ENCODE measurements around the gene BBOF1. TPM values are rescaled to one million over a fixed set of nuclear protein-coding genes. Genes with fewer than 3 reads are reported as not detected.
A peak's percentile ranks its signal among the peaks of the same experiment; 100 is the strongest.

Gene BBOF1
- total and polyA plus RNA-seq, 2 of the 4 experiments (the other 2 are of a cell fraction): 1.6 TPM

GRCh38 chr14:74084277-74085046 lies 65.3 kb downstream of the BBOF1 start, which contains the start of the genes ALDH6A1 and LIN52 (continued):
- peak; percentile 58; the same call in 1 of the 2 replicates for TF ChIP-seq MXI1 (IDR thresholded peaks at IDR 0.05; ENCODE audit: borderline replicate concordance, low read depth, low read length)
- TF ChIP-seq FOS (IDR thresholded peaks at IDR 0.05; ENCODE audit: low read depth, low read length): peak; percentile 6; the same call in 1 of the 2 replicates

GRCh38 chr14:74085047-74085637 lies 66.0 kb downstream of the BBOF1 start:
- Histone ChIP-seq H2BK15ac (ENCODE audit: low read depth, low read length) (no peak overlapping the region), H3K9me3 (ENCODE audit: control insufficient read depth, insufficient read depth, low read length) (no peaks in the 10 kb centered on the region), H3K4me2 (ENCODE audit: low read depth, low read length) (peak overlapping the region; percentile 96), H3K9me1 (ENCODE audit: insufficient read depth, low read length) (no peaks in the 10 kb centered on the region), H3K9ac (ENCODE audit: low read depth, low read length) (peak overlapping the region; percentile 58), H2AK5ac (ENCODE audit: low read depth, low read length) (peak overlapping the region; percentile 45; the same call in 1 of the 2 replicates), H2BK120ac (ENCODE audit: low read depth, low read length) (peak overlapping the region; percentile 9; the same call in 1 of the 2 replicates), H3K4me1 (ENCODE audit: control insufficient read depth, insufficient read depth, low read length) (peaks cover 2% of the 10 kb centered on the region), H2BK20ac (ENCODE audit: low read depth, low read length) (no peak overlapping the region), H3K27ac (ENCODE audit: insufficient read depth, low read length) (peak overlapping the region; percentile 48), H3K79me1 (ENCODE audit: low read depth in 1 of 2, low read length in 2 of 2) (peaks cover 11 to 40% of the 10 kb centered on the region in 2 experiments), H2AK9ac (replicated peaks; ENCODE audit: low read depth, low read length, poor library complexity) (peak overlapping the region; percentile 94), H3K36me3 (ENCODE audit: control insufficient read depth, insufficient read depth, low read length) (no peaks in the 10 kb centered on the region), H3K4me3 (ENCODE audit: insufficient read depth, low read depth, low read length) (peak overlapping the region; percentile 73), H3K23ac (ENCODE audit: low read depth, low read length) (peak overlapping the region; percentile 70), H3K27me3 (ENCODE audit: control insufficient read depth, insufficient read depth, low read length) (no peaks in the 10 kb centered on the region), H3K4ac (ENCODE audit: low read depth, low read length) (peak overlapping the region; percentile 61), H2AFZ (replicated peaks; ENCODE audit: low read length, poor library complexity) (peak overlapping the region; percentile 99), H3K56ac (ENCODE audit: extremely low read depth, insufficient read depth, low read length) (peak overlapping the region; percentile 74), H3K14ac (replicated peaks; ENCODE audit: low read depth, low read length) (peak overlapping the region; percentile 41; the same call in 1 of the 2 replicates), H4K91ac (ENCODE audit: insufficient read depth, low read depth, low read length) (no peak overlapping the region), H4K20me1 (ENCODE audit: insufficient read depth, low read length) (no peaks in the 10 kb centered on the region), H3K18ac (ENCODE audit: low read depth, low read length) (no peak overlapping the region), H4K5ac (ENCODE audit: low read depth, low read length) (peak overlapping the region; percentile 14; the same call in 1 of the 2 replicates), H4K8ac (ENCODE audit: low read depth in 2 of 2, low read length in 2 of 2) (peak overlapping the region; percentile 42 to 86; a peak in 3 of 4 replicates), H2BK5ac (ENCODE audit: low read depth, low read length, poor library complexity, severe bottlenecking) (peak overlapping the region; percentile 4)
- 20% methylated on average over 1 of the region's 26 CpGs; no CpG with 5 or more reads in 1 of the 2 experiments for WGBS, 2 experiments (ENCODE audit: extremely low coverage in 2 of 2, insufficient read length in 1 of 2)
- ChIA-PET CTCF (no interaction called here), POLR2A (ENCODE audit: unreplicated experiment) (interaction anchor here (0.6 kb wide), 1 partner anchor 18 kb away, joined by 16 read pairs; no protein-coding TSS in a partner anchor)
- intact Hi-C loops (cut with micrococcal nuclease) (no loop called here), in situ Hi-C loops (cut with MboI; ENCODE audit: low sequenced_read_pairs) (no loop called here), dilution Hi-C loops (cut with HindIII; ENCODE audit: low sequenced_read_pairs, unreplicated experiment) (no loop called here)
- ATAC-seq (ENCODE audit: low read depth) (peak; percentile 22), DNase-seq (peak; percentile 55)
- BruUV-seq (replicated peaks): TSS peak; percentile 74
- TF ChIP-seq POLR2A (IDR thresholded peaks at IDR 0.05; ENCODE audit: low read depth, low read length): peak; percentile 37; the same call in 1 of the 2 replicates
- TF ChIP-seq MXI1 (IDR thresholded peaks at IDR 0.05; ENCODE audit: borderline replicate concordance, low read depth, low read length): peak; percentile 22; the same call in 1 of the 2 replicates
- TF ChIP-seq ELK1 (IDR thresholded peaks at IDR 0.05; ENCODE audit: borderline replicate concordance, low read depth, low read length): no peak
